NCI-H2171 (cell line): ENCODE data around the gene BMPR1A.
A peak's percentile ranks its signal among the peaks of the same experiment; 100 is the strongest.

Source experiments
- DNase-seq: peaks from one replicate; lab custom pipeline; 2025; lab: John Stamatoyannopoulos, UW

BMPR1A gene

GRCh38 chr10:86765548-86765947 is 9.1 kb downstream of the BMPR1A start:
- DNase-seq, result no peak

GRCh38 chr10:86768412-86769062 is 12.1 kb downstream of the BMPR1A start:
- DNase-seq, result no peak

GRCh38 chr10:86769991-86770390 is 13.6 kb downstream of the BMPR1A start:
- no peak for DNase-seq

- DNase-seq, result no peak
Observed at GRCh38 chr10:86770412-86770960, 14.1 kb downstream of the BMPR1A start.

GRCh38 chr10:86773498-86773897 is 17.1 kb downstream of the BMPR1A start:
- DNase-seq, result peak; percentile 22

GRCh38 chr10:86775056-86775869 is 18.8 kb downstream of the BMPR1A start:
- no peak for DNase-seq

GRCh38 chr10:86775870-86776180 is 19.4 kb downstream of the BMPR1A start:
- DNase-seq, result no peak

GRCh38 chr10:86779220-86780017 is 23.0 kb downstream of the BMPR1A start:
- DNase-seq, result no peak

GRCh38 chr10:86782701-86783418 is 26.4 kb downstream of the BMPR1A start:
- no peak for DNase-seq

GRCh38 chr10:86785037-86785436 is 28.6 kb downstream of the BMPR1A start:
- no peak for DNase-seq

- DNase-seq, result no peak
Observed at GRCh38 chr10:86785968-86786367, 29.5 kb downstream of the BMPR1A start.

- no peak for DNase-seq
Observed at GRCh38 chr10:86786368-86786767, 29.9 kb downstream of the BMPR1A start.

GRCh38 chr10:86790394-86790793 is 34.0 kb downstream of the BMPR1A start:
- no peak for DNase-seq

GRCh38 chr10:86792461-86793167 is 36.2 kb downstream of the BMPR1A start:
- no peak for DNase-seq

- DNase-seq, result no peak
Observed at GRCh38 chr10:86793696-86794095, 37.3 kb downstream of the BMPR1A start.

GRCh38 chr10:86795353-86795752 is 38.9 kb downstream of the BMPR1A start:
- peak; percentile 1 for DNase-seq

- no peak for DNase-seq
Observed at GRCh38 chr10:86798025-86798424, 41.6 kb downstream of the BMPR1A start.

GRCh38 chr10:86798611-86799010 is 42.2 kb downstream of the BMPR1A start:
- DNase-seq, result no peak

- no peak for DNase-seq
Observed at GRCh38 chr10:86799188-86799845, 42.9 kb downstream of the BMPR1A start.

GRCh38 chr10:86801995-86802394 is 45.6 kb downstream of the BMPR1A start:
- DNase-seq, result no peak
